ENCODE results near the gene IWS1. TPM values are rescaled to one million over a fixed set of nuclear protein-coding genes. Genes with fewer than 3 reads are reported as not detected.

The IWS1 gene
- total RNA-seq, 2 experiments from 2014 or later: 57.0 to 57.1 TPM

DNA sequence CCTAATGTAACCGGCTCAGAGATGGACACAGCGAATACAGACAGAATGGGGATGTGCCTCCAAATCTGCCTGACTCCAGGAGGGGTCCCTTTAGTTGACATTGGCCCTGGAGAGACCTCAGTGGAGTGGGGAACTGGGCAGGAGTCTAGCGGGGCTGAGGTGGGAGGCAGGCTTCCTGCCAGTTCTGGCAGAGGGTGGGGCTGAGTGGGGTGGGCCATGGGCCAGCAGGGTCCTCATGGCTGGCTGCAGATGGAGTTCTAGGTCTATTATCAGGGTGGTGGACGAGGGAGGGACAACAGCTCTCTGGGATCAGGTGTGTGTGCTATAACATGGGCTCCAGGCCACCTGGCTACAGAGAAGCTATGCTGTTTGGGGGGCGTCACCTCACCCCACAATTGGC, 86.9 kb downstream of the IWS1 start:
- no peaks in the 10 kb centered on the region for H3K36me3 Mint-ChIP-seq
- H3K9me3 Mint-ChIP-seq: peaks cover 16% of the 10 kb centered on the region
- no peaks in the 10 kb centered on the region for H3K27me3 Mint-ChIP-seq
- intact Hi-C loops (cut with micrococcal nuclease): no loop called here
- ChIA-PET CTCF (no interaction called here), POLR2A (no interaction called here)
- no peak for DNase-seq
- no peak overlapping the region for H3K27ac Mint-ChIP-seq
- no peak overlapping the region for H3K4me3 Mint-ChIP-seq
- H3K4me1 Mint-ChIP-seq (ENCODE audit: low read depth): no peaks in the 10 kb centered on the region

DNA sequence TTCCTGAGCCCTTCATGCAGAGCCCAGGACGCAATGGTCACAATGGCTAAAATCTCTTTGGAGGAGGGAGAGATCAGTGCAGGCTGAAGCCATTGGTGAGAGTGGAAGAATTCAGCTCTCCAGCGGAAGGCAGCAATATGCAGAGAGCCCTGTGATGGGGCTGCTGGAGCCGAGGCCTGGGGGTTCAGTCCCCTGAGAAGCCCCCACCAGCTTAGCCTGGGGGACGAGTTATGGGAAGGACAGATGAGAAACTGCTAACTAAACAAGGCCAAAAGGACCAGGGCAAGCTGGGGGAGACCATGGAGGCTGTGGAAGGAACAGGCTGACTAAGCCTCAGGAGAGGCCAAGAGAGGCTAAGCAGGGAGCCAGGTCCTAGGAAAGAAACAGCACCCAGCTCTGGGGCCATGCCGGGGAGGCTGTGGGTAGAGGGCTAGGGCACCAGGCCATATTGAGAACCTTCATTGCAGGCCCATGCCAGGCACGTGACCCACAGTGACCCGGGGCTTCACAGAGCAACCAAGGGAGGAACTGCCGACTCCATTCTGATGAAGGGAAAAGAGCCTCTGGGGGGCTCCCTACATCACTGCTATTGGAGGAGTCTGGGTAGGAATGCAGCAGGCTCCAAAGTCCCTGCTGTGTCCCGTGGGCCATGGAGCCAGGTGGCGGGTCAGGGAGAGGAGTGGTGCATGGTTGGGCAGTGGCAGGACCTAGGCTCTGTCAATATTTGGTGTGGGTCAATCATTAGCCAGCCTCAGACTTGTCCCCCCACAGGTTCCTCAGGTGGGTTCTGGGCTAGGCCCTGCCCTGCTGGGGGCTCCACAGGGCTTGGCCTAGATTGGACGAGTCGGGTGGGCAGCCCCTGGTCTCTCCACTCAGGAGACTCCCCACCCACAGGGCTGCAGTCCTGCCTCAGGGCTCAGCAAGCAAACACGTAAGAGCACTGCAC, 88.2 kb downstream of the IWS1 start:
- intact Hi-C loops (cut with micrococcal nuclease): no loop called here
- POLR2A ChIA-PET: no interaction called here
- Mint-ChIP-seq H3K27me3 (no peaks in the 10 kb centered on the region), H3K4me1 (ENCODE audit: low read depth) (no peaks in the 10 kb centered on the region), H3K9me3 (peaks cover 12% of the 10 kb centered on the region), H3K4me3 (no peak overlapping the region), H3K36me3 (no peaks in the 10 kb centered on the region), H3K27ac (no peak overlapping the region)
- CTCF ChIA-PET: interaction anchor here (2.1 kb wide), 1 partner anchor 22 kb away, joined by 5 read pairs; no protein-coding TSS in a partner anchor
- DNase-seq: no peak

DNA sequence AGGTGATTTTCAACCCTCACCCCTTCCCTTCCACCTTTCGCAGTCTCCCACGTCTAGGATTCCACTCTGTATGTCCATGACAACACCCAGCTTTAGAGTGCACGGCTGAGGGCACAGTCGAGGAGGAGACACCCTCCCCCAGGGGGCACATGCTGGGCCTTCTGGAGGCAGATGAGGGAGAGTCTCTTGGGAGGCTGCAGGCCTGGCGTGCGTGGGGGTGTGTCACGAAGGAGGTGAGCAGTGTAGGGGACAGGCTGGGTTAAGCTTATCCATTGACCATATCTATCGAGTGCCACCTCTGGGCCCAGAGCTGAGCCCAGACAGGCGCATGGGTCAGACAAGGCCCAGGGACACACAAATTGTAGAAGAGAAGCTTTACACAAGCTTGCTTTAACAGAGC, 89.2 kb downstream of the IWS1 start:
- no peak for DNase-seq
- Mint-ChIP-seq H3K4me1 (ENCODE audit: low read depth) (no peaks in the 10 kb centered on the region), H3K4me3 (no peak overlapping the region), H3K36me3 (no peaks in the 10 kb centered on the region), H3K9me3 (peaks cover 12% of the 10 kb centered on the region), H3K27ac (no peak overlapping the region), H3K27me3 (no peaks in the 10 kb centered on the region)
- intact Hi-C loops (cut with micrococcal nuclease): no loop called here
- ChIA-PET CTCF (interaction anchor here (2.1 kb wide), 1 partner anchor 21 kb away, joined by 5 read pairs; no protein-coding TSS in a partner anchor), POLR2A (no interaction called here)

DNA sequence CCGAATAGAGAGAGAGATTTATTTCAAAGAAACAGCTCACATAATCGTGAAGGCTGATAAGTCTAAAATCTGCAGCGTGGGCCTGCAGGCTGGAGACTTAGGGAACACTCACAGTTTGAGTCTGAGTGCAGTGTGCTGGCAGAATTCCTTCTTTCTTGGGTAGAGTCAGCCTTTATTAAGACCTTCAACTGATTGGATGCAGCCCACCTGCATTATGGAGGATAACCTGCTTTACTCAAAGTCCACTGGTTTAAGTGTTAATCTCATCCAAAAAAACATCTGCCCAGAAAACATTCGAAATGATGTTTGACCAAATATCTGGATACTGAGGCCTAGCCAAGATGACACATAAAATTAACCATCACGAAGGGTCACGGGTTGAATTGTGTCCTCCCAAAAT, 91.8 kb downstream of the IWS1 start:
- intact Hi-C loops (cut with micrococcal nuclease): no loop called here
- no peak overlapping the region for H3K4me3 Mint-ChIP-seq
- H3K9me3 Mint-ChIP-seq: no peaks in the 10 kb centered on the region
- POLR2A ChIA-PET: no interaction called here
- no peaks in the 10 kb centered on the region for H3K36me3 Mint-ChIP-seq
- no peaks in the 10 kb centered on the region for H3K27me3 Mint-ChIP-seq
- CTCF ChIA-PET: interaction anchor here (1.6 kb wide), 1 partner anchor 44 kb away, joined by 4 read pairs; no protein-coding TSS in a partner anchor
- no peak for DNase-seq
- no peaks in the 10 kb centered on the region for H3K4me1 Mint-ChIP-seq (ENCODE audit: low read depth)
- H3K27ac Mint-ChIP-seq: no peak overlapping the region

DNA sequence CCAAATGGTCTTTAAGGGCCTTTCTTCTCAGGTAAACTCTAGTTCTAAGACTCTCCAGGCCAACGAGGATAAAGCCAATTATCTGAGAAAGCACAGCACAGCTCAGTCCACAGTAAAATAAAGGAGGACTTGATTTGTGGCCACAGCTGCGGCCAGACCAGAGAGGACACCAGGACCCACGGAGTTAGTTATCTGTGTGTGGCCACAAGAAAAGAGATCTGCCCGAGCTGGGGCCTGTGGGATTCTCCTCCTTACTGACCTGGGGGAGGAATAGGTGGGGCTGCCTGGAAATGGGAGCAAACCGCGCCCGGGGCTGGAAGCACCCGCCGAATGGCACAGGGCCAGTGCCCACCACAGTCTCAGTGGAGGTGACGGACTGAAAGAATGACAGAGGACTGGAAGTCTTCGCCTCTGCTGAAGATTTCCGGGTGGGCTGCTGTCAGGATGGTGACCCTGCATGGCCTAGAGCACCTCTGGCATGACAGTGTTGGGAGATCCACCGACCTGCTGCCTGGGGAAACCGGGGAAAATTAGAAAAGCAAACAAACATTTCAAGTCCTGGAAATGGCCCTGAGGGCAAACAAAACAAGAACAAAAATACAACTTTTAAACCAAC, 94.8 kb downstream of the IWS1 start:
- ChIA-PET CTCF (interaction anchor here (0.6 kb wide), 1 partner anchor 68 kb away, joined by 3 read pairs; no protein-coding TSS in a partner anchor), POLR2A (interaction anchor here (1.3 kb wide), 1 partner anchor 16 kb away, joined by 3 read pairs; no protein-coding TSS in a partner anchor)
- Mint-ChIP-seq H3K9me3 (no peaks in the 10 kb centered on the region), H3K4me1 (ENCODE audit: low read depth) (no peaks in the 10 kb centered on the region), H3K36me3 (no peaks in the 10 kb centered on the region), H3K27ac (no peak overlapping the region), H3K27me3 (no peaks in the 10 kb centered on the region), H3K4me3 (no peak overlapping the region)
- intact Hi-C loops (cut with micrococcal nuclease): no loop called here
- DNase-seq: no peak

Other genes starting within 250 kb of the IWS1 start
- 10 to 100 TPM; 46.1 to 47.3 TPM for gene ERCC3, start 232.3 kb downstream of the IWS1 start, total RNA-seq
- gene MAP3K2, start 138.5 kb downstream of the IWS1 start, total RNA-seq: 10 to 100 TPM; 33.4 to 34.9 TPM
- gene PROC, start 108.1 kb downstream of the IWS1 start, total RNA-seq: not detected
- under 1 TPM; 0.14 to 0.58 TPM for gene MYO7B, start 9.2 kb upstream of the IWS1 start, total RNA-seq
- not detected for gene GPR17, start 119.7 kb upstream of the IWS1 start, total RNA-seq
- 10 to 100 TPM; 12.3 to 13.1 TPM for gene LIMS2, start 149.0 kb upstream of the IWS1 start, total RNA-seq
- 1 to 10 TPM; 3.1 to 3.6 TPM for gene SFT2D3, start 175.0 kb upstream of the IWS1 start, total RNA-seq